Lung (tissue), 12 donors: ENCODE measurements around the gene CTSC. TPM values are rescaled to one million over a fixed set of nuclear protein-coding genes. Genes with fewer than 3 reads are reported as not detected.
A peak's percentile ranks its signal among the peaks of the same experiment; 100 is the strongest.

Source experiments
- ATAC-seq: fragments of 200-7000 bp; cut with Tn5 transposase; one replicate; pipeline ENCODE4 v1.9.1; 2020; ENCODE audit warnings: moderate number of reproducible peaks; ENCODE audit not compliant: insufficient read depth, low FRiP score
- DNase-seq, 3 donors: peaks; one replicate each; pipeline ENCODE4 v3.0.0-alpha.2; 2013 to 2017
- H3K27ac ChIP-seq, 2 donors: one replicate each; pipeline ENCODE4 v1.5.1; 2013; ENCODE audit warnings: mild to moderate bottlenecking in 2 of 2, moderate library complexity in 2 of 2, control low read depth in 1 of 2, inconsistent platforms in 1 of 2, low read depth in 1 of 2, low read length in 1 of 2
- H3K27me3 ChIP-seq, 3 donors: one replicate each; pipeline ENCODE4 v1.5.1; 2013; ENCODE audit warnings: low read length in 2 of 3; ENCODE audit not compliant: control insufficient read depth in 3 of 3, insufficient read depth in 3 of 3
- H3K36me3 ChIP-seq, 4 donors: one replicate each; pipeline ENCODE4 v1.5.1; 2013; ENCODE audit warnings: low read length in 4 of 4, mild to moderate bottlenecking in 1 of 4, moderate library complexity in 1 of 4; ENCODE audit not compliant: control insufficient read depth in 4 of 4, insufficient read depth in 4 of 4
- H3K4me1 ChIP-seq, 5 donors: one replicate each; pipeline ENCODE4 v1.5.1; 2013; ENCODE audit warnings: low read length in 5 of 5, mild to moderate bottlenecking in 2 of 5, moderate library complexity in 1 of 5; ENCODE audit not compliant: control insufficient read depth in 5 of 5, insufficient read depth in 5 of 5
- H3K4me3 ChIP-seq: one replicate; pipeline ENCODE4 v1.5.1; 2013; ENCODE audit warnings: mild to moderate bottlenecking, control low read depth, moderate library complexity
- H3K9ac ChIP-seq, 2 donors: one replicate each; pipeline ENCODE4 v1.5.1; 2013; ENCODE audit warnings: low read length in 2 of 2, control low read depth in 1 of 2; ENCODE audit not compliant: insufficient read depth in 1 of 2
- H3K9me3 ChIP-seq, 4 donors: one replicate each; pipeline ENCODE4 v1.5.1; 2013; ENCODE audit warnings: low read length in 3 of 4, mild to moderate bottlenecking in 1 of 4, moderate library complexity in 1 of 4; ENCODE audit not compliant: control insufficient read depth in 4 of 4, insufficient read depth in 3 of 4
- CTCF ChIP-seq: IDR thresholded peaks from 2 replicates; pipeline ENCODE4 v1.5.1; 2012; ENCODE audit warnings: mild to moderate bottlenecking; ENCODE audit errors: control extremely low read depth, extremely low read depth
- WGBS, 2 donors: extraction: QIAGEN DNeasy Blood & Tissue Kit; methylation state at CpG; one replicate each; pipeline ENCODE4 v1.1.7; 2013; 5-methylcytosine and 5-hydroxymethylcytosine counted together
- polyA plus RNA-seq, 2 donors: library from polyadenylated mRNA; stranded (reverse); fragments of 200-250 nt; gene quantifications; one replicate each; pipeline ENCODE4 v1.2.1, GENCODE V29; 2013
- total RNA-seq, 2 donors: library from RNA; depleted of rRNA in 1 of 2; stranded (reverse); fragments of >200 nt in 1 of 2; gene quantifications; one replicate each; pipeline ENCODE4 v1.2.1, GENCODE V29; 2014 to 2021
- donor health status: control.
- donor health status: control.
- donor health status: Bipolar disorder and iron deficiency.
- donor health status: healthy.
- donor health status: DM: yes; HTN: yes; CAD: no.

CTSC gene
- total and polyA plus RNA-seq, 4 donors = 87.1 to 363 (median 221) TPM

GRCh38 chr11:88281317-88281712, 56.2 kb downstream of the CTSC start:
- ATAC-seq (no peak), DNase-seq (peak in 2 of 3 donors; percentile 44 to 50)
- no peaks in the 10 kb centered on the region for H3K9me3 ChIP-seq
- 65 to 78% methylated on average over 3 of the region's 3 CpGs for WGBS, 2 donors
- no peak overlapping the region for H3K4me3 ChIP-seq
- H3K27ac ChIP-seq = no peak overlapping the region
- H3K4me1 ChIP-seq = peaks cover 0 to 57% (median 8%) of the 10 kb centered on the region in 5 donors
- H3K27me3 ChIP-seq = no peaks in the 10 kb centered on the region
- H3K9ac ChIP-seq = no peak overlapping the region
- H3K36me3 ChIP-seq = no peaks in the 10 kb centered on the region
- TF ChIP-seq CTCF = no peak

GRCh38 chr11:88280673-88281316, 56.7 kb downstream of the CTSC start:
- Histone ChIP-seq H3K9me3 (no peaks in the 10 kb centered on the region), H3K27ac (no peak overlapping the region), H3K4me3 (no peak overlapping the region), H3K9ac (no peak overlapping the region), H3K36me3 (no peaks in the 10 kb centered on the region), H3K4me1 (peaks cover 0 to 57% (median 8%) of the 10 kb centered on the region in 5 donors), H3K27me3 (no peaks in the 10 kb centered on the region)
- TF ChIP-seq CTCF = no peak
- no peak for ATAC-seq
- DNase-seq = peak; percentile 54 to 80 (median 77)
- 61 to 82% methylated on average over 6 of the region's 6 CpGs for WGBS, 2 donors

GRCh38 chr11:88277349-88277915, 60.1 kb downstream of the CTSC start:
- Histone ChIP-seq H3K9ac (no peak overlapping the region), H3K36me3 (no peaks in the 10 kb centered on the region), H3K27ac (no peak overlapping the region), H3K9me3 (no peaks in the 10 kb centered on the region), H3K4me3 (no peak overlapping the region), H3K27me3 (no peaks in the 10 kb centered on the region), H3K4me1 (peaks cover 0 to 27% (median 0%) of the 10 kb centered on the region in 5 donors)
- no peak for TF ChIP-seq CTCF
- WGBS, 2 donors = 74 to 85% methylated on average over 3 of the region's 3 CpGs
- DNase-seq = peak in 2 of 3 donors; percentile 12 to 27
- ATAC-seq = no peak

- Histone ChIP-seq H3K9me3 (no peaks in the 10 kb centered on the region), H3K27me3 (no peaks in the 10 kb centered on the region), H3K4me1 (peaks cover 0 to 9% (median 0%) of the 10 kb centered on the region in 5 donors), H3K9ac (no peak overlapping the region), H3K27ac (no peak overlapping the region), H3K4me3 (no peak overlapping the region), H3K36me3 (no peaks in the 10 kb centered on the region)
- WGBS, 2 donors = 90 to 94% methylated on average over 1 of the region's 1 CpG
- no peak for TF ChIP-seq CTCF
- DNase-seq = no peak
- no peak for ATAC-seq
Observed at GRCh38 chr11:88275636-88276035, 61.9 kb downstream of the CTSC start.
